Measurements from ENCODE around the gene PHF10.

Gene PHF10

GRCh38 chr6:169669889-169670288 is 54.4 kb downstream of the PHF10 start:
- no peak for DNase-seq

DNA sequence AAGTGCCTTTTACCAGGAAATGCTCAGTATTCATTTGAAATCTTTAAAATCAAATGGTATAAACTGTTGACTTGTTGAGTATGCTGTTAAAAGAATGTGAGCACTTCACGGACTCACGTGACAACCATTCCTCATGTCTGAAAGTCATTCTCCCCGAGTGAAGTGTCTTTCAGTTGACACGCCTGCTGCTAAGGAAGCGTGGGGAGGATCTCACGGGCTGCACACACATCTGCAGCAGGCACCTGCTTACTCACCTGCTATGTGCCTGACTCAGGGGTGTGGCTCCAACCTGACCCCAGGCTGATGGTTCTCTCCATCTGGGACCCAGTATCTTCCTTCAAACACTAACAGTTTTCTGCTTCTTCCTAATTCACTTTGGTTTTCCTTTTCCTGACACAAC is 55.2 kb downstream of the PHF10 start:
- no peak for DNase-seq

DNA sequence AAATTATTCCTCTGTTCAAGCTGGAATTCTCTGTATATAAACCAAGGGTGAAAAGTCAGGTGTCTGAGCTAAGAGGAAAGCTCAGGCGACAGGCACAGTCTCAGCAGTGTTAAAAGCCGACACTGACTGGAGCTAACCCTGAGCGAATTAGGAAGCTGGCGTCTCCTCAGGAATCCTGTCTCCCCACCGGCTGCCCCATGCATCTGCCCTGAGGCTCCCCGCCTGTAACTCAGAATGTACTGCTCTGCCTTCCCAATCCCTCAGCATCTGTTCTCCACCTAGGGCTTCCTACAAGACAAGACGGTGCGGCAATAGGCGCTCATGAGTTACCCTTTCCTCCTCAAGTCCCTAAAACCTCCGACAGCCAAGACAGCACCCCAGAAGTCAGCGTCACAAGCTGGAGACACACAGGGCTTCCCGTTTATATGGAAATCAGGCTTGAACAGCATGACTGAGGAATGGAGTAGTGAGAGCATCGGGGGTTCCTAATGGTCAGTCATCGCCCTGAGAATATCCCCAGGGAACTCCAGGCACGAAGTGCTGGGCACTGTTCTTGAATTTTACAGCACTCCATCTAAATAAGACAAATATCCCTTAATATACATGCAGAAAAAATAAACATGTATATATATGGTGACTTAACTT is 56.0 kb downstream of the PHF10 start:
- no peak for DNase-seq

- DNase-seq: no peak
Measured at GRCh38 chr6:169667716-169668115, 56.6 kb downstream of the PHF10 start.

DNA sequence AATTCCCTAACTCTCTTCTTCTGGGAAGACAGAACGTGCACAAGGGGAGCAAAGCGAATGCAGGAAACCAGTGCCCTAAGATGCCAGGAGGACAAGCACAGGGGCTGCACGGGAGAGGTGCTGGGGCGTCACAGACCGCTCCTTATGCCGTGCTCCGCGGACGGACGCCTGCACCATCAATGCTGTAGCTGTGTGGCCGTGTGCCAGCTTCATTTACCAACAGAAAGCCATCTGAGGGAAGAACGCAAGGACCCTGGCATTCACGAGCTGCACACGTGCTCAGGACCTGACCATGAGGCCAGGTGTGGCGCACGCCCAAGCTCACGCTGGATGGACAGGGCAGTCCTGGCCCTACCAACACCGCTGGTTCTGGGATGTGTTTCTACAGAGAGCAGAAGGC is 57.9 kb downstream of the PHF10 start:
- DNase-seq: no peak

- no peak for DNase-seq
Measured at GRCh38 chr6:169665289-169665688, 59.0 kb downstream of the PHF10 start.

DNA sequence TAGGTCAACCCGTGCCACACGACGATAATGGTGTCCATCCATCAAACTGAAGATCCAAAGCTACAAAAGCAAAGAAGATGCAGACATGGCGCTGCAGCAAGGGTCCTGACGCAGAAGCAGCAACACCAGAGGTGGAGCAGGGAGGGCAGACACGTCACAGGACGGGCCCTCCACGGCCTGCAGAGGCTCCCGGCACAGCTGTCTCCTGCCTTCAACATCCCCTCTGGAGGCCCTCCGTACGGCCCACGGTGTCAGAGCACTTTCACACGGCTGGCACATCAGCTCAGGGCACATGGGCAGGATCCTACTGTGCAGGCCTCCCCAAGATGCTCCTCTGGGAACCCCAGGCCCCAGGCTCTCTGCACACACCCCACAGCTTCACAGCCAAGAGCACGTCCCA is 60.1 kb downstream of the PHF10 start:
- DNase-seq: no peak

GRCh38 chr6:169663468-169663867 is 60.8 kb downstream of the PHF10 start:
- DNase-seq: no peak

DNA sequence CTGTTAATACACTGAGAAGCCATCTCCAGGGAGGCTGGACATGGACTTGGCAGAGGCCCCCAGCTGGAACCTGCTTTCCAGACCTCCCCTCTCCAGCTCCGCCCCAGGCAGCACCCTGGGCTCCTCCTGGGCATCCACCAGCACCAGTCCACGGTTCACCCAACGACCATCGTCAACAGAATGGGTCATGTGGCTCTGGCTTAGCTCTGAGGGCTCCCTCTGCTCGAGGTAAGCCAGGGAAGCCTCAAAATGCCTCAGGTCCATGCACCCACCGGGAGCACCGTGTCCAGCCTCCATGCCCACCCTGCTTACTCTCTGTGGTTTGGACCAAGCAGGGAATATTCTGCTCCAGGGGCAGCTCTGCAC is 62.9 kb downstream of the PHF10 start:
- DNase-seq: no peak

- no peak for DNase-seq
Measured at GRCh38 chr6:169660751-169661390, 63.4 kb downstream of the PHF10 start.

DNA sequence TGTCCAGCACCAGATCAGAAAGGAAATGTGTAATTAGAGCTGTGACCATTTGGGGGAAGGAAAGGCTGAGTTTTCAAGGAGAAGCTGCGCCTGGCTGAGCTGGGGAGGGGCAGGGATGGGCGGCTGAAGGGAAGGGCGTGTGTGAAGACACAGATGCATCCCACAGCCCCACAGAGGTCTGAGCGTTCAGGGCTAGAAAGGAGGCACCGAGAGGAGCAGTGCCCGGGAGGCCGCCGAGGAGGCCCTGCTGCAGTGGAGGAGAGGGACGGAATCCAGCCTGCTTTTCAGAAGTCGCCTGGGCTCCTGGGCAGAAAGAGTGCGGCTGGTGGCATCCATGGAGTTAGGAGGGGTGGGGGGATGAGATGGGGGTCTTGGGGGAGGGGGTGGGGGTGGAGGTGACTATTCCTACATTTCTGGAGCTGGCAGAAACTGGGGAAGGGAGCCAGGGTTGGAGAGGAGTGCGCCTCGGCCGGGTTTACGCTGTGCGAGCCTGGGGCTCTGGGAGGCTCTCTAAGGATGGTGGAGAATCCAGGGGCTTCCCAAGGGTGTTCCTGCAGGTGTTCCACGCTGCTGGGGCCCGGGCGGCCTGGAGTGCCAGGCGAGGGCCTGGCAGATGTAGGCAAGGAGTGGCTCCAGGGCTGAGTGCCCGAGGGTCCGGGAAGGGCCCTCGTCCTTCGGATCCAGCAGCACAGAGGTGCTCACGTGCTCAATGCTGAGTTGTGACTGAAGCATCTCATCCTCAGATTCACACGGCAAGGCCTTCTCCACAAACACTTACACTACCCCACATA is 64.3 kb downstream of the PHF10 start:
- DNase-seq: no peak

GRCh38 chr6:169657284-169657610 is 67.1 kb downstream of the PHF10 start:
- no peak for DNase-seq

GRCh38 chr6:169656546-169657283 is 67.6 kb downstream of the PHF10 start:
- DNase-seq: no peak

GRCh38 chr6:169654598-169655391 is 69.5 kb downstream of the PHF10 start:
- no peak for DNase-seq
